Measurements from ENCODE around the gene P3H1. TPM values are rescaled to one million over a fixed set of nuclear protein-coding genes. Genes with fewer than 3 reads are reported as not detected.

Gene P3H1
- total RNA-seq, 2 donors from 2014 or later: 42.9 to 47.6 TPM

- H3K9me3 ChIP-seq: no peaks in the 10 kb centered on the region
- peaks cover under 1% of the 10 kb centered on the region for H3K36me3 ChIP-seq
- no peak for ATAC-seq (ENCODE audit: insufficient number of reproducible peaks, low FRiP score, low read depth)
- no peaks in the 10 kb centered on the region for H3K4me1 ChIP-seq (ENCODE audit: control insufficient read depth in 1 of 2, low read depth in 2 of 2)
- H3K27ac ChIP-seq: no peak overlapping the region
- no peak overlapping the region for H3K4me3 ChIP-seq
- no peak for TF ChIP-seq CTCF (IDR thresholded peaks at IDR 0.05)
- DNase-seq (ENCODE audit: low spot score): no peak
- no peaks in the 10 kb centered on the region for H3K27me3 ChIP-seq (replicated peaks; ENCODE audit: insufficient read depth)
Observed at GRCh38 chr1:42741706-42742105, 25.1 kb downstream of the P3H1 start.

GRCh38 chr1:42740851-42741580 is 25.8 kb downstream of the P3H1 start:
- Histone ChIP-seq H3K27ac (no peak overlapping the region), H3K4me1 (ENCODE audit: control insufficient read depth in 1 of 2, low read depth in 2 of 2) (no peaks in the 10 kb centered on the region), H3K27me3 (replicated peaks; ENCODE audit: insufficient read depth) (no peaks in the 10 kb centered on the region), H3K4me3 (no peak overlapping the region), H3K36me3 (no peaks in the 10 kb centered on the region), H3K9me3 (no peaks in the 10 kb centered on the region)
- ATAC-seq (ENCODE audit: insufficient number of reproducible peaks, low FRiP score, low read depth): no peak
- no peak for TF ChIP-seq CTCF (IDR thresholded peaks at IDR 0.05)
- no peak for DNase-seq (ENCODE audit: low spot score)

GRCh38 chr1:42739753-42740700 is 26.8 kb downstream of the P3H1 start, which contains the start of gene CLDN19:
TSS of gene CLDN19 (minus strand) at chr1:42740236. CDS start at chr1:42740063, 173 bp downstream.
- no peaks in the 10 kb centered on the region for H3K27me3 ChIP-seq (replicated peaks; ENCODE audit: insufficient read depth)
- no peak within 1 kb of the TSS for H3K27ac ChIP-seq
- no peaks in the 10 kb centered on the region for H3K36me3 ChIP-seq
- no peak within 1 kb of the TSS for H3K4me3 ChIP-seq
- ATAC-seq (ENCODE audit: insufficient number of reproducible peaks, low FRiP score, low read depth) (no peak), DNase-seq (ENCODE audit: low spot score) (no peak)
- no peak for TF ChIP-seq CTCF (IDR thresholded peaks at IDR 0.05)
- H3K4me1 ChIP-seq (ENCODE audit: control insufficient read depth in 1 of 2, low read depth in 2 of 2): no peaks in the 10 kb centered on the region
- no peaks in the 10 kb centered on the region for H3K9me3 ChIP-seq

- Histone ChIP-seq H3K9me3 (no peaks in the 10 kb centered on the region), H3K4me3 (no peak overlapping the region), H3K27me3 (replicated peaks; ENCODE audit: insufficient read depth) (no peaks in the 10 kb centered on the region), H3K27ac (no peak overlapping the region), H3K4me1 (ENCODE audit: control insufficient read depth in 1 of 2, low read depth in 2 of 2) (no peaks in the 10 kb centered on the region), H3K36me3 (no peaks in the 10 kb centered on the region)
- ATAC-seq (ENCODE audit: insufficient number of reproducible peaks, low FRiP score, low read depth) (no peak), DNase-seq (ENCODE audit: low spot score) (no peak)
- TF ChIP-seq CTCF (IDR thresholded peaks at IDR 0.05): no peak
Observed at GRCh38 chr1:42738678-42739226, 28.1 kb downstream of the P3H1 start.

Measured in thoracic aorta (tissue), 2 donors.